SU-DHL-6 (cell line): ENCODE data around the gene UBR3.

ENCODE experiments used
- H2AFZ ChIP-seq: fragments of 200-600 bp; sonication (generic); 2 replicates; pipeline ENCODE4 v1.6.1; 2014; ENCODE audit warnings: low read depth, mild to moderate bottlenecking, moderate library complexity, mixed read lengths, antibody characterized with exemption, low read length; ENCODE audit not compliant: severe bottlenecking
- H3F3A ChIP-seq: fragments of 200-600 bp; shearing (Covaris generic); 2 replicates; pipeline ENCODE4 v1.6.0; 2016; ENCODE audit warnings: antibody characterized with exemption, mild to moderate bottlenecking; ENCODE audit not compliant: insufficient read depth
- H3K27ac ChIP-seq: fragments of 200-600 bp; sonication (generic); 2 replicates; pipeline ENCODE4 v1.5.1; 2016; ENCODE audit warnings: low read depth, mild to moderate bottlenecking, low read length, moderate library complexity, mixed read lengths
- H3K27me3 ChIP-seq: fragments of 200-600 bp; sonication (generic), shearing (Covaris generic); 2 replicates; pipeline ENCODE4 v1.6.0; 2014; ENCODE audit warnings: mild to moderate bottlenecking, low read length
- H3K36me3 ChIP-seq: fragments of 200-600 bp; sonication (generic); 2 replicates; pipeline ENCODE4 v1.6.1; 2014; ENCODE audit warnings: mild to moderate bottlenecking, low read length, mixed read lengths
- H3K4me2 ChIP-seq: fragments of 300-600, 200-600 bp; shearing (Covaris generic), sonication (generic); 2 replicates; pipeline ENCODE4 v1.6.0; 2014; ENCODE audit warnings: low read length, low read depth, mild to moderate bottlenecking; ENCODE audit not compliant: poor library complexity, severe bottlenecking
- H3K4me3 ChIP-seq: fragments of 200-600 bp; sonication (generic); 2 replicates; pipeline ENCODE4 v1.5.1; 2014; ENCODE audit warnings: antibody characterized with exemption, low read length, mild to moderate bottlenecking, mixed read lengths; ENCODE audit not compliant: insufficient read depth, poor library complexity, severe bottlenecking
- H3K79me2 ChIP-seq: fragments of 200-600 bp; sonication (generic); 2 replicates; pipeline ENCODE4 v1.6.1; 2014; ENCODE audit warnings: mild to moderate bottlenecking, low read length, moderate library complexity; ENCODE audit not compliant: insufficient read depth
- H3K9ac ChIP-seq: fragments of 200-600 bp; sonication (generic); 2 replicates; pipeline ENCODE4 v1.7.0; 2014; ENCODE audit warnings: mild to moderate bottlenecking, low read length
- H3K9me2 ChIP-seq: fragments of 200-600 bp; sonication (generic); replicated peaks from 2 replicates; pipeline ENCODE4 v1.6.1; 2014; ENCODE audit warnings: low read length; ENCODE audit not compliant: insufficient read depth
- H3K9me3 ChIP-seq: fragments of 200-600 bp; sonication (generic); 2 replicates; pipeline ENCODE4 v1.6.1; 2014; ENCODE audit warnings: low read length, mixed read lengths; ENCODE audit not compliant: insufficient read depth
- H4K20me1 ChIP-seq: fragments of 200-600 bp; sonication (generic); 2 replicates; pipeline ENCODE4 v1.6.1; 2014; ENCODE audit warnings: low read depth, mild to moderate bottlenecking, antibody characterized with exemption, low read length, moderate library complexity, mixed read lengths
- CTCF ChIP-seq: fragments of 200-600 bp; sonication (generic); IDR thresholded peaks from one replicate; pipeline ENCODE4 v1.5.1; 2017; ENCODE audit warnings: antibody characterized with exemption, mild to moderate bottlenecking, low read length, moderate library complexity; ENCODE audit not compliant: insufficient read depth, poor library complexity, severe bottlenecking
- EZH2phosphoT487 ChIP-seq: fragments of 200-600 bp; sonication (generic), shearing (Covaris generic); conservative IDR thresholded peaks from 2 replicates; pipeline ENCODE4 v1.6.1; 2018; ENCODE audit warnings: mild to moderate bottlenecking, antibody characterized with exemption, low read length, moderate library complexity, mixed read lengths

The UBR3 gene

GRCh38 chr2:170052151-170052550 is 224.9 kb downstream of the UBR3 start:
- no peak overlapping the region for H3K4me2 ChIP-seq
- no peak overlapping the region for H3K4me3 ChIP-seq
- H3F3A ChIP-seq = no peaks in the 10 kb centered on the region
- no peak overlapping the region for H3K9ac ChIP-seq
- H3K27ac ChIP-seq = no peak overlapping the region
- no peaks in the 10 kb centered on the region for H3K9me2 ChIP-seq
- H4K20me1 ChIP-seq = no peaks in the 10 kb centered on the region
- H3K9me3 ChIP-seq = no peaks in the 10 kb centered on the region
- H2AFZ ChIP-seq = no peak overlapping the region
- H3K36me3 ChIP-seq = no peaks in the 10 kb centered on the region
- no peaks in the 10 kb centered on the region for H3K79me2 ChIP-seq
- TF ChIP-seq EZH2phosphoT487 (no peak), CTCF (no peak)
- no peaks in the 10 kb centered on the region for H3K27me3 ChIP-seq

GRCh38 chr2:170054997-170055396 is 227.7 kb downstream of the UBR3 start:
- H3K79me2 ChIP-seq = no peaks in the 10 kb centered on the region
- H3K9me3 ChIP-seq = no peaks in the 10 kb centered on the region
- H3K4me2 ChIP-seq = no peak overlapping the region
- H3F3A ChIP-seq = no peaks in the 10 kb centered on the region
- H3K9me2 ChIP-seq = no peaks in the 10 kb centered on the region
- TF ChIP-seq CTCF (no peak), EZH2phosphoT487 (no peak)
- H2AFZ ChIP-seq = no peak overlapping the region
- H3K9ac ChIP-seq = no peak overlapping the region
- H3K27me3 ChIP-seq = no peaks in the 10 kb centered on the region
- no peak overlapping the region for H3K27ac ChIP-seq
- H3K36me3 ChIP-seq = peaks cover 5% of the 10 kb centered on the region; the same call in 1 of the 2 replicates
- H4K20me1 ChIP-seq = no peaks in the 10 kb centered on the region
- no peak overlapping the region for H3K4me3 ChIP-seq

- Histone ChIP-seq H3K9me2 (no peaks in the 10 kb centered on the region), H3K36me3 (peaks cover 6% of the 10 kb centered on the region; the same call in 1 of the 2 replicates), H2AFZ (no peak overlapping the region), H3F3A (no peaks in the 10 kb centered on the region), H3K9ac (no peak overlapping the region), H3K4me3 (no peak overlapping the region), H3K79me2 (no peaks in the 10 kb centered on the region), H3K9me3 (no peaks in the 10 kb centered on the region), H3K27me3 (no peaks in the 10 kb centered on the region), H3K27ac (no peak overlapping the region), H3K4me2 (no peak overlapping the region), H4K20me1 (no peaks in the 10 kb centered on the region)
- TF ChIP-seq EZH2phosphoT487 (no peak), CTCF (no peak)
Measured at GRCh38 chr2:170056900-170057299, 229.6 kb downstream of the UBR3 start.
